Mesenchymal stem cell (in vitro differentiated cells and primary cell): ENCODE results near the gene ADCK2.

Experiments
- DNase-seq: peaks from one replicate; pipeline ENCODE4 v3.0.0-alpha.2; 2013
- H2AFZ ChIP-seq: one replicate; pipeline ENCODE4 v1.6.1; 2013; ENCODE audit warnings: low read depth, mild to moderate bottlenecking, control low read depth, inconsistent platforms, low read length, moderate library complexity
- H2AK5ac ChIP-seq: 2 replicates; pipeline ENCODE4 v1.6.1; 2013; ENCODE audit warnings: low read length, moderate library complexity, mild to moderate bottlenecking, inconsistent platforms; ENCODE audit not compliant: severe bottlenecking
- H2BK120ac ChIP-seq: one replicate; pipeline ENCODE4 v1.6.1; 2013; ENCODE audit warnings: low read depth, mild to moderate bottlenecking, inconsistent platforms, low read length, moderate library complexity
- H2BK12ac ChIP-seq, 2 experiments: one replicate each; pipeline ENCODE4 v1.6.1; 2013; ENCODE audit warnings: inconsistent platforms in 2 of 2, low read length in 2 of 2, mild to moderate bottlenecking in 2 of 2, moderate library complexity in 2 of 2, control low read depth in 1 of 2
- H2BK15ac ChIP-seq: one replicate; pipeline ENCODE4 v1.6.1; 2013; ENCODE audit warnings: mild to moderate bottlenecking, low read depth, inconsistent platforms; ENCODE audit not compliant: poor library complexity, severe bottlenecking
- H2BK5ac ChIP-seq: 2 replicates; pipeline ENCODE4 v1.6.1; 2013; ENCODE audit warnings: low read depth, mild to moderate bottlenecking, low read length, control low read depth, inconsistent platforms; ENCODE audit not compliant: poor library complexity, severe bottlenecking
- H3K14ac ChIP-seq, 2 experiments: one replicate each; pipeline ENCODE4 v1.6.1; 2013; ENCODE audit warnings: inconsistent platforms in 2 of 2, low read length in 2 of 2, control low read depth in 1 of 2, mild to moderate bottlenecking in 1 of 2, moderate library complexity in 1 of 2
- H3K18ac ChIP-seq, 2 experiments: one replicate each; pipeline ENCODE4 v1.6.1; 2013; ENCODE audit warnings: inconsistent platforms in 2 of 2, low read length in 2 of 2, control low read depth in 1 of 2, low read depth in 1 of 2, mild to moderate bottlenecking in 1 of 2
- H3K23ac ChIP-seq, 2 experiments: one replicate each; pipeline ENCODE4 v1.6.1; 2013; ENCODE audit warnings: inconsistent platforms in 2 of 2, low read length in 2 of 2, mild to moderate bottlenecking in 2 of 2, moderate library complexity in 2 of 2, control low read depth in 1 of 2
- H3K27ac ChIP-seq: 2 replicates; pipeline ENCODE4 v1.5.1; 2013; ENCODE audit warnings: mild to moderate bottlenecking, moderate library complexity, low read length, control low read depth, inconsistent platforms; ENCODE audit not compliant: poor library complexity, severe bottlenecking
- H3K27me3 ChIP-seq, 2 experiments: 2 replicates each; pipeline versions ENCODE4 v1.6.1 to v1.7.0; 2013; ENCODE audit warnings: low read length in 2 of 2, mild to moderate bottlenecking in 2 of 2, moderate library complexity in 2 of 2, control low read depth in 1 of 2, inconsistent platforms in 1 of 2; ENCODE audit not compliant: control insufficient read depth in 1 of 2, insufficient read depth in 1 of 2
- H3K36me3 ChIP-seq, 2 experiments: 2 replicates each; pipeline versions ENCODE4 v1.6.1 to v1.7.0; 2013; ENCODE audit warnings: low read length in 2 of 2, control low read depth in 1 of 2, inconsistent platforms in 1 of 2, low read depth in 1 of 2, mild to moderate bottlenecking in 1 of 2; ENCODE audit not compliant: insufficient read depth in 2 of 2, control insufficient read depth in 1 of 2
- H3K4ac ChIP-seq, 2 experiments: one replicate each; pipeline ENCODE4 v1.6.1; 2013; ENCODE audit warnings: inconsistent platforms in 2 of 2, low read length in 2 of 2, mild to moderate bottlenecking in 2 of 2, moderate library complexity in 2 of 2, control low read depth in 1 of 2, low read depth in 1 of 2
- H3K4me1 ChIP-seq: 2 replicates; pipeline ENCODE4 v1.6.1; 2013; ENCODE audit warnings: low read depth, low read length, control low read depth; ENCODE audit not compliant: control insufficient read depth, insufficient read depth
- H3K4me2 ChIP-seq: 2 replicates; pipeline ENCODE4 v1.6.1; 2013; ENCODE audit warnings: low read length, mild to moderate bottlenecking, inconsistent platforms; ENCODE audit not compliant: poor library complexity, severe bottlenecking
- H3K4me3 ChIP-seq, 2 experiments: 2 replicates each; pipeline versions ENCODE4 v1.5.1 to v1.7.0; 2013; ENCODE audit warnings: low read length in 2 of 2, mild to moderate bottlenecking in 2 of 2, control low read depth in 1 of 2, low read depth in 1 of 2; ENCODE audit not compliant: insufficient read depth in 1 of 2
- H3K79me1 ChIP-seq: replicated peaks from 2 replicates; pipeline ENCODE4 v1.6.1; 2013; ENCODE audit warnings: mild to moderate bottlenecking, control low read depth, low read length, inconsistent platforms; ENCODE audit not compliant: poor library complexity, severe bottlenecking
- H3K9ac ChIP-seq: 2 replicates; pipeline ENCODE4 v1.7.0; 2013; ENCODE audit warnings: mild to moderate bottlenecking, low read length, moderate library complexity
- H3K9me3 ChIP-seq: 2 replicates; pipeline ENCODE4 v1.7.0; 2013; ENCODE audit warnings: mild to moderate bottlenecking, low read length; ENCODE audit not compliant: control insufficient read depth
- H4K8ac ChIP-seq: one replicate; pipeline ENCODE4 v1.6.1; 2013; ENCODE audit warnings: inconsistent platforms, mild to moderate bottlenecking, low read length, moderate library complexity
- H4K91ac ChIP-seq: one replicate; pipeline ENCODE4 v1.6.1; 2013; ENCODE audit warnings: mild to moderate bottlenecking, low read length, inconsistent platforms
- WGBS: methylation state at CpG from one replicate; pipeline ENCODE4 v1.1.7; 2013; ENCODE audit warnings: mixed read lengths; 5-methylcytosine and 5-hydroxymethylcytosine counted together

ADCK2 gene

GRCh38 chr7:140726281-140726680 is 53.5 kb downstream of the ADCK2 start:
- H3K23ac ChIP-seq = no peak overlapping the region
- H3K9me3 ChIP-seq = no peaks in the 10 kb centered on the region
- no peak overlapping the region for H3K9ac ChIP-seq
- no peak overlapping the region for H4K91ac ChIP-seq
- WGBS = 100% methylated on average over 1 of the region's 2 CpGs
- H3K18ac ChIP-seq = no peak overlapping the region
- no peak overlapping the region for H4K8ac ChIP-seq
- H3K36me3 ChIP-seq = peaks cover 3 to 23% of the 10 kb centered on the region in 2 experiments
- no peak overlapping the region for H3K4ac ChIP-seq
- no peak overlapping the region for H2BK15ac ChIP-seq
- H3K27ac ChIP-seq = no peak overlapping the region
- no peak overlapping the region for H3K14ac ChIP-seq
- no peak overlapping the region for H3K4me3 ChIP-seq
- H3K79me1 ChIP-seq = peaks cover 6% of the 10 kb centered on the region
- peaks cover 6% of the 10 kb centered on the region for H3K4me1 ChIP-seq
- peak overlapping the region; percentile 2 for H2AK5ac ChIP-seq
- no peaks in the 10 kb centered on the region for H3K27me3 ChIP-seq
- peak; percentile 18 for DNase-seq
- H2BK12ac ChIP-seq = no peak overlapping the region
- H2BK5ac ChIP-seq = no peak overlapping the region
- no peak overlapping the region for H2AFZ ChIP-seq
- H2BK120ac ChIP-seq = no peak overlapping the region
- H3K4me2 ChIP-seq = no peak overlapping the region

DNA sequence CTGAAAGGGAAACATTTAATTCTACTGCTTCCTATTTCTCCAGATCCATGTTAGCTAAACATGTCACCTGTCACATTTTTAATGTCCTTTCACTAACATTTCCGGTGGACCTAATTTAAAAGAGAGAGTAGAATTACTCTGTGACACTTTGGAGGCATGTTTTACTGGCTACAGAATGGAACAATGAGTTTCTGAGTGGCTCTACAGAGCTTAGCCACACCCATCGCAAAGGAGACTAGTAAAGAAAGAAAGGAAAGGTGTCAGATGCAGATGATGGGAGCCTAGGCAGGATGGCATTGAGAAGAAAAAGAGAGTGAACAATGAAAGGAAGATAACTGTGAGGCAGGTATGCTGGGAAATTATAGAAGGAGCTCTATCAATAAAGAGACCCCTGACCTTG is 59.7 kb downstream of the ADCK2 start:
- Histone ChIP-seq H3K4me3 (no peak overlapping the region), H3K36me3 (peaks cover 7 to 8% of the 10 kb centered on the region in 2 experiments), H2AFZ (no peak overlapping the region), H3K9me3 (no peaks in the 10 kb centered on the region), H4K8ac (no peak overlapping the region), H3K18ac (no peak overlapping the region), H3K4me2 (no peak overlapping the region), H3K27me3 (no peaks in the 10 kb centered on the region), H3K4ac (no peak overlapping the region), H2BK120ac (no peak overlapping the region), H3K23ac (no peak overlapping the region), H2BK12ac (no peak overlapping the region), H2BK15ac (no peak overlapping the region), H3K4me1 (peaks cover 3% of the 10 kb centered on the region), H4K91ac (no peak overlapping the region), H3K14ac (no peak overlapping the region), H2BK5ac (no peak overlapping the region), H3K79me1 (no peaks in the 10 kb centered on the region), H3K27ac (no peak overlapping the region), H2AK5ac (no peak overlapping the region), H3K9ac (no peak overlapping the region)
- no peak for DNase-seq
- 77% methylated on average over 2 of the region's 2 CpGs for WGBS

DNA sequence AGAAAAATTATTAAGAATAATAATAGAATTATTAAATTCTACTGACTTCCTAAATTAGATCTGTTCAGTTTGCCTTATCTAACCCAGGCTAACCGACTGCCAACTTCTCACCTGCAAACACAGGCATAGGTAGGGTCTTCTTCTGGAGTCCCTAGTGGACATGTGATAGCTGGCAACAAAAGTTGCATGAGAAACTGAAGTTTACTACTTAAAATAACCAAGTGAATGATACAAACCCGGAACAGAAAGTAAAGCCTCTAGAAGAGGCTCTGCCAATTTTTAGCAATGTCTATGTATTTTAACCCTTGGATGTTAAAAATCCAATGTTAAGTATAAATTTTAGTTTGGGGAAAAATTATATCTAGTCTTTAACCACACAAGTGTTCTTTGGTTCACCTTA is 61.4 kb downstream of the ADCK2 start:
- no peak for DNase-seq
- Histone ChIP-seq H3K18ac (no peak overlapping the region), H3K4me1 (peaks cover 2% of the 10 kb centered on the region), H2AK5ac (no peak overlapping the region), H3K4ac (no peak overlapping the region), H3K27ac (no peak overlapping the region), H3K9me3 (no peaks in the 10 kb centered on the region), H3K27me3 (no peaks in the 10 kb centered on the region), H3K79me1 (no peaks in the 10 kb centered on the region), H4K91ac (no peak overlapping the region), H3K23ac (no peak overlapping the region), H3K9ac (no peak overlapping the region), H3K36me3 (peaks cover 8 to 20% of the 10 kb centered on the region in 2 experiments), H2BK12ac (no peak overlapping the region), H2BK5ac (no peak overlapping the region), H4K8ac (no peak overlapping the region), H3K4me2 (no peak overlapping the region), H2AFZ (no peak overlapping the region), H2BK15ac (no peak overlapping the region), H3K14ac (no peak overlapping the region), H3K4me3 (no peak overlapping the region), H2BK120ac (no peak overlapping the region)
- 100% methylated on average over 1 of the region's 2 CpGs for WGBS

- H3K9ac ChIP-seq = no peak overlapping the region
- no peak overlapping the region for H3K4me3 ChIP-seq
- WGBS = no CpG with 5 or more reads among the region's 2 CpGs
- no peak overlapping the region for H4K8ac ChIP-seq
- H2AFZ ChIP-seq = no peak overlapping the region
- no peak overlapping the region for H2BK12ac ChIP-seq
- H2BK5ac ChIP-seq = no peak overlapping the region
- H2AK5ac ChIP-seq = no peak overlapping the region
- H3K36me3 ChIP-seq = peaks cover 8 to 26% of the 10 kb centered on the region in 2 experiments
- H2BK15ac ChIP-seq = no peak overlapping the region
- no peak overlapping the region for H3K27ac ChIP-seq
- H2BK120ac ChIP-seq = no peak overlapping the region
- no peaks in the 10 kb centered on the region for H3K27me3 ChIP-seq
- no peak overlapping the region for H3K14ac ChIP-seq
- H3K9me3 ChIP-seq = no peaks in the 10 kb centered on the region
- no peak overlapping the region for H3K4me2 ChIP-seq
- H3K18ac ChIP-seq = no peak overlapping the region
- no peaks in the 10 kb centered on the region for H3K4me1 ChIP-seq
- no peak overlapping the region for H3K23ac ChIP-seq
- no peak overlapping the region for H4K91ac ChIP-seq
- H3K4ac ChIP-seq = no peak overlapping the region
- no peak for DNase-seq
- no peaks in the 10 kb centered on the region for H3K79me1 ChIP-seq
These were observed 62.0 kb downstream of the ADCK2 start for GRCh38 chr7:140734729-140735128.
